ENCODE measurements around the gene ESRRB. TPM values are rescaled to one million over a fixed set of nuclear protein-coding genes. Genes with fewer than 3 reads are reported as not detected.

The ESRRB gene
- total RNA-seq, 6 donors from 2014 or later, result 0.15 to 1.6 (median 0.30) TPM; not detected in 2

GRCh38 chr14:76488551-76488950 lies 112.6 kb downstream of the ESRRB start:
- ATAC-seq (ENCODE audit: low FRiP score in 2 of 2) (no peak), DNase-seq (no peak)
- Histone ChIP-seq H3K4me3 (no peak overlapping the region), H3K4me1 (no peaks in the 10 kb centered on the region), H3K9me3 (no peaks in the 10 kb centered on the region), H3K27me3 (no peaks in the 10 kb centered on the region), H3K36me3 (no peaks in the 10 kb centered on the region), H3K27ac (no peak overlapping the region)
- TF ChIP-seq CTCF (IDR thresholded peaks at IDR 0.05) (no peak), POLR2AphosphoS5 (IDR thresholded peaks at IDR 0.05) (no peak), EP300 (IDR thresholded peaks at IDR 0.05) (no peak)
- 89 to 91% methylated on average over 4 of the region's 4 CpGs for WGBS, 2 donors

DNA sequence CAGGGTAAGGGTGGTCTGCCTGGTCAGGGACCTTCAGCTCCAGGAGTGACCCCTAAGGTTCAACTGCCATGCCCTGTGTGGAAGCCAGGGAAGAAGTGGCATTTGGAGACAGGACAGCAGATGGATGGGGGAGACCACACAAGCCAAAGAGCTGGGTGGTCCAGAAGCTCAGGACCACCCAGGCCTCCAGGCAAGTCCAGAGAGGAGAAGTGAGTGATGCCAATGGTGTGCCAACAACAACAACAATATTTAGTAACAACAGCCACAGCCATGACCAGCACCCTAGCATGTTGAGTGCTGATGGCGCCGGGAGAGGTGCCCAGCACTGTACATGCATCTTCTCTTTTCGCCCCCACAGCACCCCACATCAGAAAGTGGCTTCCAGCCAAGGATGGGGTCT lies 113.7 kb downstream of the ESRRB start:
- TF ChIP-seq EP300 (IDR thresholded peaks at IDR 0.05) (no peak), CTCF (IDR thresholded peaks at IDR 0.05) (no peak), POLR2A (IDR thresholded peaks at IDR 0.05) (no peak), POLR2AphosphoS5 (IDR thresholded peaks at IDR 0.05) (no peak)
- ATAC-seq (ENCODE audit: low FRiP score in 2 of 2), result no peak

GRCh38 chr14:76490111-76490510 lies 114.2 kb downstream of the ESRRB start:
- no peak for DNase-seq
- H3K27me3 ChIP-seq, result no peaks in the 10 kb centered on the region
- no peaks in the 10 kb centered on the region for H3K4me1 ChIP-seq
- TF ChIP-seq CTCF (IDR thresholded peaks at IDR 0.05) (no peak), EP300 (IDR thresholded peaks at IDR 0.05) (no peak), POLR2A (IDR thresholded peaks at IDR 0.05) (no peak), POLR2AphosphoS5 (IDR thresholded peaks at IDR 0.05) (no peak)
- H3K27ac ChIP-seq, result no peak overlapping the region
- WGBS, 2 donors, result 88 to 90% methylated on average over 2 of the region's 2 CpGs
- no peak for ATAC-seq (ENCODE audit: low FRiP score in 2 of 2)
- H3K4me3 ChIP-seq, result no peak overlapping the region
- H3K9me3 ChIP-seq, result no peaks in the 10 kb centered on the region
- no peaks in the 10 kb centered on the region for H3K36me3 ChIP-seq

More for the DNA sequence above, 113.7 kb downstream of the ESRRB start:
- no peaks in the 10 kb centered on the region for H3K36me3 ChIP-seq
- no peaks in the 10 kb centered on the region for H3K9me3 ChIP-seq
- no peak overlapping the region for H3K4me3 ChIP-seq
- WGBS, 2 donors, result 90 to 100% methylated on average over 3 of the region's 3 CpGs
- no peaks in the 10 kb centered on the region for H3K27me3 ChIP-seq
- no peak for DNase-seq
- H3K27ac ChIP-seq, result no peak overlapping the region
- no peaks in the 10 kb centered on the region for H3K4me1 ChIP-seq

GRCh38 chr14:76490735-76491134 lies 114.8 kb downstream of the ESRRB start:
- DNase-seq (no peak), ATAC-seq (ENCODE audit: low FRiP score in 2 of 2) (no peak)
- H3K27me3 ChIP-seq, result no peaks in the 10 kb centered on the region
- TF ChIP-seq EP300 (IDR thresholded peaks at IDR 0.05) (no peak), POLR2AphosphoS5 (IDR thresholded peaks at IDR 0.05) (no peak), CTCF (IDR thresholded peaks at IDR 0.05) (no peak), POLR2A (IDR thresholded peaks at IDR 0.05) (no peak)
- no peaks in the 10 kb centered on the region for H3K4me1 ChIP-seq
- no peaks in the 10 kb centered on the region for H3K9me3 ChIP-seq
- 53 to 62% methylated on average over 6 to 7 of the region's 10 CpGs for WGBS, 2 donors
- no peaks in the 10 kb centered on the region for H3K36me3 ChIP-seq
- no peak overlapping the region for H3K4me3 ChIP-seq
- no peak overlapping the region for H3K27ac ChIP-seq

DNA sequence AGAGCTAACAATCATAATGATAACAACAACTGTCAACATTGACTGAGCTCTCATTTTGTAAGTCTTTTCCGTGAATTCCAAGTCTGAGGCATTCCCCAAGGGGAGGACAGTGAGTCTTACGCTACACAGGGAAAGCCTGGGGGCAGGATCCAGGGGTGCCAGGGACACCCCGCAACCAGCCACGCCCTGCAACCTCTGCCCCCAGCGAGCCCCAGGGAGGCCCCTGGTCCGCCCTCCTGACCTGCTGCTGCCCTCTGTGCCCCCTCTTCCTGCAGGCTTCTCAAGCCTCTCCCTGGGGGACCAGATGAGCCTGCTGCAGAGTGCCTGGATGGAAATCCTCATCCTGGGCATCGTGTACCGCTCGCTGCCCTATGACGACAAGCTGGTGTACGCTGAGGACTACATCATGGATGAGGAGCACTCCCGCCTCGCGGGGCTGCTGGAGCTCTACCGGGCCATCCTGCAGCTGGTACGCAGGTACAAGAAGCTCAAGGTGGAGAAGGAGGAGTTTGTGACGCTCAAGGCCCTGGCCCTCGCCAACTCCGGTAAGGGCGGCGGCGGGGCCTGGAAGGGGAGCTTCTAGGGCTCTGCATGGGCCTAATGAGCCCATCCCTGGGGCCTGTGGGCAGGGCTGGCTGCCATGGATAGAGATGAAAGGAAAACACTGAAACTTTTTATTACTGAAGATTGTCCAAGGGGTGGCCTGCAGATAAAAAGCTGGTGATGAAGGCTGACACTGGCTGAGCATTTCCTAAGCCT lies 115.4 kb downstream of the ESRRB start:
- TF ChIP-seq CTCF (IDR thresholded peaks at IDR 0.05) (no peak), POLR2AphosphoS5 (IDR thresholded peaks at IDR 0.05) (no peak), EP300 (IDR thresholded peaks at IDR 0.05) (no peak), POLR2A (IDR thresholded peaks at IDR 0.05) (no peak)
- no peak overlapping the region for H3K27ac ChIP-seq
- WGBS, 2 donors, result 90% methylated on average over 12 to 21 of the region's 22 CpGs
- H3K9me3 ChIP-seq, result no peaks in the 10 kb centered on the region
- H3K27me3 ChIP-seq, result no peaks in the 10 kb centered on the region
- DNase-seq (peak in 1 of 2 donors; percentile 80), ATAC-seq (ENCODE audit: low FRiP score in 2 of 2) (no peak)
- no peaks in the 10 kb centered on the region for H3K4me1 ChIP-seq
- H3K36me3 ChIP-seq, result no peaks in the 10 kb centered on the region
- H3K4me3 ChIP-seq, result no peak overlapping the region
